ENCODE data around the gene ACACB. TPM values are rescaled to one million over a fixed set of nuclear protein-coding genes. Genes with fewer than 3 reads are reported as not detected.

ACACB gene
- polyA plus RNA-seq, 1 donor from 2014 or later: 0.22 TPM

DNA sequence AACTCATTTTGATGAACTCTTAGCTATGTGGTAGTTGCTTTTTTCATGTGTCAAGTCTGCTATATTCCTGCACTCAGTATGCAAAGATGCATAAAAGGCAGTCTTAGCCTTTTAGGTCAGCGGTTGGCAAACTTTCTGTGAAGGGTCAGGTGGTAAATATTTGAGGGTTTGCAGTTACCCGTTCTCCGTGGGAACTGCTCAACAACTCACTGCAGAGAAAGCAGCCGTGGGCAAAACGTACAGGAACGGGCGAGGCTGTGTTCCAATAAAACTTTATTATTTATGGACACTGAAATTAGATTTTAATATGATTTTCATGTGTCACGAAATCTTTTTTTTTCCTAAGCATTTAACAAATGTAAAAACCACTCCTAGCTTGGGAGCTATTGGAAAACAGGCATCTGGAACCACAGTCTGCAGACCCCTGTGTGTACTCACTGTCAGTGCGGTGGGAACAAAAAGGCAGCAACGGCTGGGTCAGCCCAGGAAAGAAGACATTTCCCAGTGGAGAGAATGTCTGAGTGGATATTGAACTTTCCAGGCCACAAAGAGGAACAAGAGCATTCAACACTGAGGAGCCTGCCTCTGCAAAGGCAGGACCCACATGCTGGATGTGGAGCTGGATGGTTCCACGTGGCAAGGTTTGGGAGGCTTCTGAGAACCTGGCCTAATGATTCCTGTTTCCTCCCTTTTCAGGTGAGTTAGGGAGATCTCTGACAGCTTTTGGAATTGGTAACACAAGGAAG is 3.5 kb upstream of the ACACB start:
- Histone ChIP-seq H3K27me3 (ENCODE audit: insufficient read depth, low read depth, low read length) (no peaks in the 10 kb centered on the region), H3F3A (ENCODE audit: insufficient read depth, low read length, poor library complexity, severe bottlenecking) (no peaks in the 10 kb centered on the region), H3K9me2 (ENCODE audit: insufficient read depth, low read length) (no peaks in the 10 kb centered on the region), H3K36me3 (ENCODE audit: insufficient read depth, low read length) (no peaks in the 10 kb centered on the region), H2AFZ (ENCODE audit: low read depth, low read length) (no peak overlapping the region), H3K27ac (ENCODE audit: low read length) (no peak overlapping the region), H3K9ac (ENCODE audit: low read length) (no peak overlapping the region), H3K4me3 (ENCODE audit: low read length) (no peak overlapping the region), H4K20me1 (ENCODE audit: insufficient read depth) (no peaks in the 10 kb centered on the region), H3K4me2 (ENCODE audit: low read length) (no peak overlapping the region), H3K9me3 (ENCODE audit: low read length) (no peaks in the 10 kb centered on the region), H3K79me2 (replicated peaks; ENCODE audit: insufficient read depth, low read length) (no peaks in the 10 kb centered on the region)
- TF ChIP-seq POLR2AphosphoS5 (IDR thresholded peaks at IDR 0.05) (no peak), SMC3 (conservative IDR thresholded peaks at IDR 0.05; ENCODE audit: poor library complexity) (no peak), RAD21 (conservative IDR thresholded peaks at IDR 0.05) (no peak), EP300 (conservative IDR thresholded peaks at IDR 0.05; ENCODE audit: poor library complexity, severe bottlenecking) (no peak), REST (IDR thresholded peaks at IDR 0.05; ENCODE audit: borderline replicate concordance) (no peak), EZH2 (IDR thresholded peaks at IDR 0.05; ENCODE audit: borderline replicate concordance, insufficient read depth, low read length, poor library complexity, severe bottlenecking) (no peak), TAF1 (IDR thresholded peaks at IDR 0.05; ENCODE audit: low read depth) (no peak), MXI1 (conservative IDR thresholded peaks at IDR 0.05; ENCODE audit: poor library complexity, severe bottlenecking) (no peak)
- TF ChIP-seq, protein P1, sequence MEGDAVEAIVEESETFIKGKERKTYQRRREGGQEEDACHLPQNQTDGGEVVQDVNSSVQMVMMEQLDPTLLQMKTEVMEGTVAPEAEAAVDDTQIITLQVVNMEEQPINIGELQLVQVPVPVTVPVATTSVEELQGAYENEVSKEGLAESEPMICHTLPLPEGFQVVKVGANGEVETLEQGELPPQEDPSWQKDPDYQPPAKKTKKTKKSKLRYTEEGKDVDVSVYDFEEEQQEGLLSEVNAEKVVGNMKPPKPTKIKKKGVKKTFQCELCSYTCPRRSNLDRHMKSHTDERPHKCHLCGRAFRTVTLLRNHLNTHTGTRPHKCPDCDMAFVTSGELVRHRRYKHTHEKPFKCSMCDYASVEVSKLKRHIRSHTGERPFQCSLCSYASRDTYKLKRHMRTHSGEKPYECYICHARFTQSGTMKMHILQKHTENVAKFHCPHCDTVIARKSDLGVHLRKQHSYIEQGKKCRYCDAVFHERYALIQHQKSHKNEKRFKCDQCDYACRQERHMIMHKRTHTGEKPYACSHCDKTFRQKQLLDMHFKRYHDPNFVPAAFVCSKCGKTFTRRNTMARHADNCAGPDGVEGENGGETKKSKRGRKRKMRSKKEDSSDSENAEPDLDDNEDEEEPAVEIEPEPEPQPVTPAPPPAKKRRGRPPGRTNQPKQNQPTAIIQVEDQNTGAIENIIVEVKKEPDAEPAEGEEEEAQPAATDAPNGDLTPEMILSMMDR (IDR thresholded peaks at IDR 0.05; ENCODE audit: poor library complexity, severe bottlenecking): no peak

- H3K9me2 ChIP-seq (ENCODE audit: insufficient read depth, low read length): no peaks in the 10 kb centered on the region
- no peak for TF ChIP-seq EP300 (conservative IDR thresholded peaks at IDR 0.05; ENCODE audit: poor library complexity, severe bottlenecking)
- TF ChIP-seq MXI1 (conservative IDR thresholded peaks at IDR 0.05; ENCODE audit: poor library complexity, severe bottlenecking): no peak
- no peak for TF ChIP-seq RAD21 (conservative IDR thresholded peaks at IDR 0.05)
- no peak for TF ChIP-seq EZH2 (IDR thresholded peaks at IDR 0.05; ENCODE audit: borderline replicate concordance, insufficient read depth, low read length, poor library complexity, severe bottlenecking)
- TF ChIP-seq TAF1 (IDR thresholded peaks at IDR 0.05; ENCODE audit: low read depth): no peak
- TF ChIP-seq REST (IDR thresholded peaks at IDR 0.05; ENCODE audit: borderline replicate concordance): no peak
- TF ChIP-seq, protein P1 (IDR thresholded peaks at IDR 0.05; ENCODE audit: poor library complexity, severe bottlenecking): no peak
- no peak for TF ChIP-seq SMC3 (conservative IDR thresholded peaks at IDR 0.05; ENCODE audit: poor library complexity)
- no peak for TF ChIP-seq POLR2AphosphoS5 (IDR thresholded peaks at IDR 0.05)
- no peaks in the 10 kb centered on the region for H3K9me3 ChIP-seq (ENCODE audit: low read length)
- no peak overlapping the region for H3K27ac ChIP-seq (ENCODE audit: low read length)
- no peaks in the 10 kb centered on the region for H3K27me3 ChIP-seq (ENCODE audit: insufficient read depth, low read depth, low read length)
- no peaks in the 10 kb centered on the region for H4K20me1 ChIP-seq (ENCODE audit: insufficient read depth)
- H3K4me2 ChIP-seq (ENCODE audit: low read length): no peak overlapping the region
- H3K36me3 ChIP-seq (ENCODE audit: insufficient read depth, low read length): no peaks in the 10 kb centered on the region
- no peaks in the 10 kb centered on the region for H3K79me2 ChIP-seq (replicated peaks; ENCODE audit: insufficient read depth, low read length)
- H3K9ac ChIP-seq (ENCODE audit: low read length): no peak overlapping the region
- H3F3A ChIP-seq (ENCODE audit: insufficient read depth, low read length, poor library complexity, severe bottlenecking): no peaks in the 10 kb centered on the region
- no peak overlapping the region for H3K4me3 ChIP-seq (ENCODE audit: low read length)
- no peak overlapping the region for H2AFZ ChIP-seq (ENCODE audit: low read depth, low read length)
Observed at GRCh38 chr12:109113661-109114321, 2.6 kb upstream of the ACACB start.

Measured in neural cell (in vitro differentiated cells).